HG03442 (cell line): Measurements from ENCODE around the gene MAF.

ENCODE experiments used
- ATAC-seq: cut with Tn5 transposase; IDR thresholded peaks from one replicate; pipeline ENCODE4 v1.9.1; 2021; ENCODE audit warnings: mild to moderate bottlenecking, moderate library complexity; ENCODE audit not compliant: unreplicated experiment

The MAF gene

DNA sequence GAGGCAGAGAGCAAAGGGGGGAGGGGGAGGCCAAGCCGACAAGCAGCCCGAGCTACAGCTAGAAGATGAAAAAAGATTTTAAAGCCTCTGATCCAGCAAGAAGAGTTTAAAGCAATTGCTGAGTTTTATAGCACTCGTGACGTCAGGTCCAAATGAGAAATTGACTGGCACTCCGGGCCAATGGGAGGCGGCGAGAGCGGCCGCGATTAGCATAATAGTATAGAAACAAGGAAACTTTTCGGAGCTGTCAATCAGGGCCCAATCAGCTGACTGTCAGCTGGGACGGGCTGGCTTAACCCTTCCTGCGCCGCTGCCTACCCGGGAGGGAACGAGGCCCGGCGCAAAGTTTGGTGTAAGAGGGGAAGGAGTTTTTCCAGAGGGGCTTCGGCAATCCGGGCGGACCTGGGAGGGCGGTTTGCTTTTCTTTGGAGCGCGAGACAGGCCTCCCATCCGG lies at the start of gene MAF:
Gene MAF (minus strand): TSS at position 100 of the 454 bp plus-strand sequence. CDS start 835 bp downstream, outside the sequence.
- ATAC-seq: peak; percentile 63

DNA sequence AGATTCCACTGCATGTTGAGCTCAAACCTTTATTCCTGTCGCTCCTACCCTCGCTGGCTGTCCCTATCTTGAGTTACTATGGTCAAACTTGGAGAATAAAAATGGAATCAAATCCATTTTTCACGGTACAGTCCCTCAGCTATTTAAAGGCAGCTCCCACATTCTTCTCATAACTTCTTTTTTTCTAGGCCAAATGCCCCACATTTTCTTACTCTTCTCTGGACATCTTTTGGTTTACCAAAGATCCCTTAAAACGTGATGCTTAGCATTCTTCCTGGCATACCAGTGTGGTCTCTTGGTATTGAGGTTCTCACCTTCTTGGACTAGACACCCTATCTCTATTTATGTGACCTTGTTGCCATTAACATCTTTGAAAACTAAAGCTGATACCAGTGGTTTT lies 48.3 kb upstream of the MAF start:
- ATAC-seq: no peak

DNA sequence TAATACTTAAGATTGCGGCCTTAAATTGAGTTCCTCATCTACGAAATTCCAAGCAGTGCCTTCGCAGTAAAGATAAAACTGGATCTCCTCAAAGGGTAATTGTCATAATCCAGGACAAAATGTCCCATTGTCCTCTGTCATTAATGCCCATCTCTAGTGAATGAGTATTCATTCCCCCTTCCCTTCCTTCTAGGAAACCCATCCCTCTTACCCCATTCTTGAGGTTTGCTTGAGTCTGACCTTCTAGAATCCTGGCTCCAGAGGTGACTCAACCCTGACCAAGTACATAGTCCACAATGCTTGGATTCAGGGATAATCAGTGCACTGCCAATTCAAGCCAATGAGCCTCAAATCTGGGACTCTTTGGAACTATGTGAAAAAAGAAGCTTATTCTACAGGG lies 47.0 kb upstream of the MAF start:
- ATAC-seq: no peak

DNA sequence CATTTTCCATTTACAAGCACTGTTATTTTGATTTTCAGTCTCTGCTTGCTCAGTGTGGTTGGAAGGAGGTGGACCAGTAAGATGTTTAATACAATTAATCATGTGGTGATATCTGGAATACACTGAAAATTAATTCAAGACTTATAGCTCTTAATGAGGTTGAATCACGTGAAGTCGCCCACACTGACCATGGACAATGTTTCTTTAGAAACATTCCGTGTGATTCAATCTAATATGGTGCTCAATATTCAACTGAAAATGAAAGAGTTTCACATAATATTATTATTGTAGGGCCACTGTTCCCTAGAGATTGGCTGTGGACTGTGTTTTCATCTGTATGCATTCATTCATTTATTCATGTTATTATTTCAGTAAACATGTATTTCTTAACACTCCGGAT lies 45.2 kb upstream of the MAF start:
- no peak for ATAC-seq

DNA sequence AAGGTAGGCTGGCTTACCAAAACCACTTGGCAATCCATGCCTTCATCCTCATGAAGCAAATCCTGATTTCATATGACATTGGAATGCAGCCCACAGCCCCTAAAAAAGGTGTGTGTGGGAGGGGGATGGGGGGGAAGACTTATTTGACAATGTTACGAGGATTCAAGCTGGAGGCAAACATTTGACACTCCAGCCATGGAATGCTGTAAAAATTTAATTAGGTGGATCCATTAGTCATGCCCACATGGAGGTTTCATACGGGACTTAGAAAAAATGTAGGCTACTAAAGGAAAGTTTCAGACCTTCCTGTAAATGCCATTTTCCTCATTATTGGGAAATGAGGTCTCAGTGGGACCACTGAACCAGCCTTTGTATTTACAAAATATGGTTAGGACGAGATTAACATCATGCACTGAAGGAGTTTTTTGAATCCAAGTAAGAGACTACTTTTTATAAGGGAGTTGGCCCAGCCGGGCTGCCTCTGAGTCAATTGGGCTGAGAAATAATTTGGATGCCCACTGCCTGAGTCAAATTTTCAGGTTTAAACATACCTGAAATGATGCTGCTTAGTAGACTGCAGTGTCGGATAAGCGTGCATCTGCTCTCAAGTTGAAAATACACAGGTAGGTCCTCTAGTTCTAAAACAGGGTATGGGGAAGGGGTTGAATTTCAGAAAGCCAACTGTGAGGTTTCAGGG lies 44.6 kb upstream of the MAF start:
- no peak for ATAC-seq

DNA sequence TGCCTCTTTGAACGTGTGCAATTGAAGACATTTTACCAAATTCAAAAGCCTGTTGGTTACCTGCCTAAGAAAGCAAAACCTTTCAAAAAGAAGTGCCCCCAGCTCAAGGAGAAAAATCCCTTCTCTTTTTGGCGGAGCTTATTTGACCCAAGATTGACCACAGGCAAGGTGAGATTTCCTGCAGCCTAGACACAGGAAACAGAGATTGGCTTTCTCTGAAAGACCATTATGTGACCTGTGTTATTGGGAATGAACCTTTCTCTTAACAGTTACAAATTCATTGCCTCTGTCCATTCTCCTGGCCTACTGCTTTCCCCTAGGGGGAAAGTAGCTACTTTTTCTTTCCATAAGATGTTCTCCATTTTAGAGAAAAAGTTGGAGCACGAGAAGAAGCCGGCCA lies 42.1 kb upstream of the MAF start:
- no peak for ATAC-seq

DNA sequence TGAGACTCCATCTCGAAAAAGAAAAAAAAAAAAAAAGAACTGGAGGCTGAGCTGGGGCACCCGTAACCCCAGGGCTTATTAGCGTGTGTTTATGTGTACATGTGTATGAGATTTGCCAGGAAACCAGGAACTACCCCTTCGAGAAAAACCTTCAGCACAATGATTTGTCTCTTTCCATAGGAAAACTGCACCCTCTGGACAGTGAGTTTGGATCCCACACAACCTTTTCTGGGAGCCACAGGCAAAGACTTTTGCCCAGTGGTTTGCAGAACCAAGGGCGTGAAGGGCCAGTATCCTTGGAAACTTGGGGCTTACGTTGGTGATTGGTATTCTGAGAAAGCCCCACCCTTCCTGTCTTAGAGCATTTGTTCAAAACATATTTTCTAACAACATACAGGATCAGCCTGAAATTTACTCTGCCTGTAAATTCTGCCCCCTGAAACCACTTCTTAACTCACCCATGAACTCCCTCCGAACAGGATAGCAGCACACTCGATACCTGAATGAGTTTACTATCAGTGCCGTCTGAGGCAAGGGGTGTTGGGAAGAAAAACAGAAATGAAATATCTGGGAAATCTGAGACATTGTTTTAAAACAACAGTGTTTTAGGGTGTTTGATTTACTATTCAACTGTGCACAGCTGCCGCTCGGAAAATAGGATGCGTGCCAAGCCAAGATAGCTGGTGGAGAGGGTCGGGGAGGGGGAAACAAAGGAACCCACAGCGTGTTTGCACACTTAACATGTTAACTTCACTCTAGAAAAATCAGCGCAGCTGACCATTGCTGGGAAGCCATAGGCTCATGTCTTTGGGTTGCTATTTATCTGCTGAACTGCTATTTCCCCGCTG lies 40.2 kb upstream of the MAF start:
- ATAC-seq: no peak

DNA sequence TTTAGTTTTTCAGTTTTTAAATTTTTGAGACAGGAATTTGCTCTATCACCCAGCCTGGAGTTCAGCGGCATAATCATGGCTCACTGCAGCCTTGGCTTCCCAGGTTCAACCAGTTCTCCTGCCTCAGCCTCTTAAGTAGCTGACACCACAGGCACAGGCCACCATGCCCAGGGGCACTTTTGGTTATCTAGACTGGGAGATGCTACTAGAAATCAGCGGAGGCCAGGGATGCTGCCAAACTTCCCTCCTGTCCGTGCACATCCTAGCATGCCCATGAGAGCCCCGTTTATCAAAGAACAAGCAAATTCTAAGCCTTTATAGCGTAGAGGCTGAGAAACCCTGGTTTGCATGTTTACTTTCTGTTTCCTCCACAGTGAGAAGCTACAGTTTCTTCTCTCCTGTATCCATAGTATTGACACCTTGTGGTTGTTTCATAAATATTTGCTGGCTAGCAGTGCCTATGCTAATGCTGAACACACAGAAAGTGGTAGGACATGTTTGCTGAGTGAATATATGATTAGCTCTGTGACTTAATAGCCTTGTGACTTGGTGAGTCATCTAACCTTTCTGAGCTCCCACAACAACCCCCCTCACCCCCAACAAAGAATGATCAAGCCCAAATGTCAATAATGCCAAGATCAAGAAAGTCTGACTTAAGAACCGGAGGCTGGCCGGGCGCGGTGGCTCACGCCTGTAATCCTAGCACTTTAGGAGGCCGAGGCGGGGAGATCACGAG lies 39.2 kb upstream of the MAF start:
- peak; percentile 52 for ATAC-seq

DNA sequence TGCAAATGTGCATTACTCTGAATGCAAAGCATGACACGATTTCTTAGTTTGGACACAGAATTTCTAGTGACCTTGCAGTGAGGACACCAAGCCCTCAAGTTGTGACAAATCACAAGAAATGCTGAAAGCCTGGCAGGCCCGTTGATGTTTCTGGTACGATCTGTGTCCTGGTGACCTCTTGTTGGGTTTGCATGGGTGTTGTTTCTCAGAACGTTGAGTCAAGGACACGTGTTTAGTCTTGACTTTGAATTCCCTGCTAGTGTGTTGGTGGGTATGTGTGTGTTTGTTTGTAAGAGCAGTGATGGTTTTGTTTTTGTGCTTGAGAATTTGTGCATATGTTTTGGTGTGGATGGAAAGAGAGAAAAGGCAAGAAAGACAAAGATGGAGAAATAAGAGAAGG lies 37.8 kb upstream of the MAF start:
- ATAC-seq: no peak

DNA sequence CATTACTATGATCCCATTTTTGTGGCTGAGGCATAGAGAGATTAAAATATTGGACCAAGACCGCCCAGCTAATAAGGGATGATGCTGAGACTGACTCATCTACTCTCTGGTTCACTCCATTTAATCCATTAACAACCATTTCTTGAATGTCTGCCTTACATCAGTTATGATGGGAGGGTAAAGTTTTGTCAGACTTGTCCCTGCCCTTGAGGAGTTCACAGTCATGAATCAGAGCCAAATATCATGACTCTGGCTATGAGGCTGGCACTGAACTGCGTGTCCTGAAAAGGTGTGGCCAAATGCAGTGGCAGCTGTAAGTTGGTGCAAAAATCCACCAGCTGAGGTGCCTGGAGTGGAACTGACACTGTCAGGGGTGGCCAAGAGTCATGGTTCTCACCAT lies 35.0 kb upstream of the MAF start:
- ATAC-seq: no peak

DNA sequence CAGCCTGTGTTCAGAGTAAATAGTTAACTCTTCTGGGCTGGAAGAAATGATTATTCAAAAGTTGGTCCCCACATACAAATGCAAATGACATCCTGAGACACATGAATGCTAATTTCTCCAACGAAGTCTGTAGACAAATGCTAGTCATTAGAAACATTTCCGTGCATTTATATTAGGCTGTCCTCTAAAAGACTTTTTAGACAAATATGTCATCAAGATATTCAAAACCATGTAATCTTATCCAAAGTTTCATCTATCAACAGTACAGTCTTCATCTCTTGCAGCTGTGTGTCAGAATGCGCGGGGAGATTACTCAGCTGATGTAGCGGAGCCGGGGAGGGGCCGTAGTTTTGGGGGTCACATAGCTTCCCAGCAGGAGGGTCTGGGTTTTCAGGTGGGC lies 33.8 kb upstream of the MAF start:
- ATAC-seq: no peak

DNA sequence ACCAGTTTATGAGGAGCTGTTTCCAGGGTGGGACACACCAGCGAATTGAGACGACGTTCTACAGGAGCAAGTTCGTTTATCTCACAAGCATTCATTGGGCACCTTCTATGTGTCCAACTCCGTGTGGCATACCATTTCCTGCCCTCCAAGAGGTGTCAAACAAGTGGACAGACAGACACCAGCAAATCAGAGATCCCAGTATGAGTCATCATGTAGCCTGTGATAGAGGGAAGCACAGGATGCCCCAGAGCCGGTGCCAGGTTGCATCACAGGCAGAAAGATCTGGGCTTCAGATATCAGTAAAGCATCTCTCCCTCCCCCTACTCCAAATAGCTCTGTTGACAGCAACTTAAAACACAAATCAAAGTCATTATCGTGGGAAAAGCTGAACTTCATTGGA lies 31.8 kb upstream of the MAF start:
- no peak for ATAC-seq

DNA sequence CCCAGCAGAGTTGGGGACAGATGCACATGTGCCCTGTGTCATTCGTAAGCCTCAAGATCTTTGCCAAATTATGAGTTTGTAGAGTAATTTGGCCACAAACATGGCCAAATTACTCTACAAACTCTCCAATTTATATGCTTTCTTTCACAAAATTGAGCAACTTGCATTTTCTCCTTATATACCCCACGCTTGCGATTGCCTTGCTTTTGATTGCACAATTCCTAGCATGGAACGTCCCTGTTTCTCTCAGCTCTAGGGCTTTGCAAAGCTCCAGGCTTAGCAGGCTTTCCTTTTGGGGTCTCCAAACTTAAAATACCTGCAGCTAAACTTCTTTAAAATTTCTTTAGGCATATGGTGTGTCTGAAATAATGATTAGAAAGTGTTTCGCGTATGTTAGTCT lies 28.5 kb upstream of the MAF start:
- no peak for ATAC-seq

DNA sequence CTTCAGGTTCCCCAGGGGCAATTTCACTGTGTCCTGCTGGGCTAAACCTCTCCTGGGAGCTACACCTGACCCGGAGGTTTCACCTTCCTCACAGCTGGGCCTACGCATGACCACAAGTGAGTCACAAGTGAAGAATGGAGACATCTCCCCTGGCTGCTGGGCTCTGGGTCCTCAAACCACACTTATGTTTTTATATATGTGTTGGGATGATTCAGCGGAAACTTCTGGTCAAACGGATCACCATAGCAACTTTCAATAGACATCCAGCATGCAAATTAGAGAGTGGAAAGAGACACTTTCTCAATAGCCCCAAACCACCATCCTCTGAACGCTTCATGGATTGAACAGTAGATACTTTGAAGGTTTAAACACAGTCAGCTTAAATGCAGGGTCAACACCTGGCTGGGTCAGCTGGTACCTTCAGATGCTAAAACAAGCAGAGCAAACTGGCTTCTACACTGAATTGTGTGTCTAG lies 28.0 kb upstream of the MAF start:
- peak; percentile 91 for ATAC-seq

DNA sequence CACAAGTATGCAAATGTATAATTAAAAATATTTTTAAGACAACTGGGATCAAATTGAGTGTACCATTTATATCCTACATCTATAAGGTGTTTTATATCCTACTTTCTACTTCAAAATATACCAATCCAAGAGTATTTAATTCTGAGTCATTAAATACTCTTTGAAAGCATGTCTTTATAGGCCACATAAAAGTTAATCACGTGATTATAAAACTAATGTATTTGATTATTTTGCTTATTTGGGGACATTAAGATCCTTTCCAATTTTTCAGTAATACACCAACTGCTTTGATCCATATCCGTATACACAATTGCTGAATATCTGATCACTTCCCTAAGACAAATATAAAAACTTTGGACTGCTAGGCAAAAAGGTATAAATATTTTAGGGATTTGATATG lies 26.6 kb upstream of the MAF start:
- no peak for ATAC-seq

DNA sequence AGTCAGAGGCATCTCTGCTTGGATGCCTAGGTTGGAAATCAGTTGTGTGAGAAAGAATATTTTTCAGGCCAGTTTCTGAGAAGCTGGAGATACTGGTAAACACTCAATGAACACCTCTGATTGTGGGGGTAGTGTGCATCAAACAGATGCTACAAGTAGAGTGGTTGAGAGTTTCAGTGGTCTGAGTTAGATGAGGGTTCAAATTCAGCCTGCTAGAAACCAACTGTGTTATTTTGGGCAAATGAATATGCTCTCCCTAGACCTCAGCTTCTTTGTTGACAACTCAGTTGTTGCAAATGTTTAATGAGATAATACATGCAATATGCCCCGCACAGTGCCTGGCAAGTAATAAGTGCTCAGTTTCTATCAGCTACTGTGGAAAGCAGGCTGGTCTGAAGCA lies 25.2 kb upstream of the MAF start:
- no peak for ATAC-seq

DNA sequence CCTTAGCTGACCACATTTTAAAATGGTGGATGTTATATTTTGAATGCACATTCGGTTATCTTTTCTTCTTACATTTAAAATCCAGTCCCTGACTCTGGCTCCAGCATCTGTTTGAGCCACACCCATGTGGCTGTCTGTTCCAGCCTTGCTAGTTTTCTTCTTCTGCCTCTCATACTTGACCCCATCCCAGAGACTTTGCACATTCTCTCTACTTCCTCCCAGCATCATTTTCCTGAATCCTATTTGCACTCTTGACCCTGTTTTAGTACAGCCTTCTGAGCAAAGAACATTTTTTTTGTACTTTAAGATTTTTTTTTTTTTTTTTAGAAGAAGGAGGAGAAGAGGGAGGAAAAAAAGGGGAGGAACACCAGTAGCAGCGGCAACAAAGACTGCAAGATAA lies 23.3 kb upstream of the MAF start:
- ATAC-seq: no peak

DNA sequence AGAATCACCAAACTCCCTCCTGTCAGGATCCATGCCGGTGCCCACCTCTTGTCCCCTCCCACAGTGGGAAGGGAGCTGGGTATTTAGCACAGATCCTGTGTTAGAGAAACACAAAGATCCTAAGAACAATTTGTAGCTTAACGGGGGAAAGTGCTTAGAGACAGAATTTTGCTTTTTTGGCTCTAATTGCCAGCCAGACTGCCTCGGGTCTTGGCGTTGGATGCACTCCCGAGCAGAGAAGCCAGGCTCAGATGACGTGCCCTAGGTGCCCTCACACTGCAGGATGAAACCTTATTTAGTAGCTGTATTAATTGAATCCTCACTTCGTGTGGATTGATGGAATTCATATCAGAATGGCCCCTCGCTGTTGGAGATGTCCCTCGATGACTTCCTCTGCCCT lies 22.5 kb upstream of the MAF start:
- no peak for ATAC-seq

DNA sequence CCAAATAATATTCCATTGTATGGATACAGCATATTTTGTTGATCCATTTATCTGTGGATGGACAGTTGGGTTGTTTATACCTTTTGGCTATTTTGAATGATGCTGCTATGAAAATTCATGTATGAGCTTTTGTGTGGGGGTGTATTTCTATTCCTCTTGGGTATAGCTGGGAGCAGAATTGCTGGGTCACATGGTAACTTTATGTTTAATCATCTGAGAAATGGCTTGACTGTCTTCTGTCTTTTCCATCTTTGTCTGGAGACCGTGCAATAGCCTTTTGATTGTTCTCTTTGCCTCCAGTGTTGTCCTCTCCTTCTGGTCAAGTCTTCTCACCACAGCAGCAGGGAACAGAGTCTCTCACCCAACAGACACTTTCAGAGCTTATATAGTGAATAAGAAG lies 20.5 kb upstream of the MAF start:
- no peak for ATAC-seq

DNA sequence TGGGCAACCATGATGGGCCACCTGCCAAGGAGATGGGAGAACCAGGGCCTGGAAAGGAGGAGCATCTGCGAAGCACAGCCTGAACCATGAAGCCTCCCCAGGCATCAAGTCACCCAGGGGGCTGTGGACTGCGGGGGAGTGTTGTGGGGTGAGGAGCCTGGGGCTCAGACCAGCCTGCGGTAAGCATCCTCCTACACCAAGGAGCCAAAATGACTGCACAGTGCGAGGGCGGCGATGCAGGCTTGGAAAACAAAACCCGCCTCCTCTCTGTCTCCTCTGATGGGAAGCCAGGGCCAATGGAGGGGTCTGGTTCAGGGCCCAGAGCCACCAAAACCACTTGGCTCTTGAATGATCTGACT lies 18.1 kb upstream of the MAF start:
- ATAC-seq: no peak

DNA sequence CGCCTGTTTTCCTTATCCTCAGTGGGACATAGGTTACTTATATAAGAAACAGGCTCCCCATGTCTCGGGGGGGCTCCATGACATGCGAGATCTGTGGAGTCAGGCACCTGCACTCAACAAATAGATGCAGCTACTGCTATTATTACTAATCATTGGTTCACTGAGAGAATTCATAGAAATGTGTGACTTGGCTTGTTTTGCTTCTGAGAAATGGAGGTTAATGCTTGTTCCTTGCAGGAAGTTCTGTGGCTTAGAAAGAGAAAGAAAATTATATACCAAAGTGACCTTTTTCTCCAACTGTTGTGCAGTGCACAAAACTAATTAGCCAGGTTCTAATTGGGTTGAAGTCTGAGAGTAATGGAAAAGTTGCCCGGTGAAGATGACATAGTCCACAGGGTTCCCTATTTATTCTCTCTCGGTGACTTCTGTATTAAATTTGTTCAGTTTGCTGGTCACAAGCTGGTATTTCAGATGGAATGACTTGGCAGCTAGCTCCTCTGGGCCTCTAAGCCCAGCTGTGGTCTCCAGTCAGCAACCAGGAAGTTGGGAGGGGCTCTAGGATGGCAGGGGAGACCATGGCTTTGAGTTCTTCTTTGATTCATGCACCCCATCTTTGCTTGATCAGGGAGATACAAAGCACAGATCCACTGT lies 17.6 kb upstream of the MAF start:
- no peak for ATAC-seq
